ENCODE measurements around the gene CDH23.

CDH23 gene

GRCh38 chr10:71765176-71765904, 368.6 kb downstream of the CDH23 start:
- H3K36me3 ChIP-seq (ENCODE audit: control insufficient read depth in 1 of 2, insufficient read depth in 2 of 2, low read length in 2 of 2): no peaks in the 10 kb centered on the region
- H3K9me3 ChIP-seq (ENCODE audit: insufficient read depth, low read depth, low read length): peaks cover 3% of the 10 kb centered on the region
- no peak overlapping the region for H3K4me3 ChIP-seq (ENCODE audit: low read depth, low read length)
- no peak overlapping the region for H4K8ac ChIP-seq (ENCODE audit: low read depth, low read length)
- H2BK12ac ChIP-seq (ENCODE audit: low read length): peak overlapping the region; percentile 75
- no peak overlapping the region for H3K4me2 ChIP-seq (ENCODE audit: low read length)
- H3K14ac ChIP-seq (ENCODE audit: low read length): peak overlapping the region; percentile 78
- H3K27ac ChIP-seq (ENCODE audit: low read depth, low read length): no peak overlapping the region
- H3K79me2 ChIP-seq (ENCODE audit: control insufficient read depth, insufficient read depth, low read length, poor library complexity): peaks cover 2% of the 10 kb centered on the region
- H2BK120ac ChIP-seq (ENCODE audit: insufficient read depth, low read length, poor library complexity): peak overlapping the region; percentile 80
- peak; percentile 87 to 93 for DNase-seq
- peaks cover 18% of the 10 kb centered on the region for H3K79me1 ChIP-seq (ENCODE audit: low read length)
- peak overlapping the region; percentile 43 for H2AFZ ChIP-seq (ENCODE audit: insufficient read depth, low read length, poor library complexity)
- H3K23ac ChIP-seq (ENCODE audit: low read length): no peak overlapping the region
- H3K27me3 ChIP-seq (ENCODE audit: insufficient read depth, low read length): no peaks in the 10 kb centered on the region
- H3K9ac ChIP-seq (ENCODE audit: low read length): no peak overlapping the region
- H2AK5ac ChIP-seq (ENCODE audit: low read length): peak overlapping the region; percentile 75
- no peak overlapping the region for H2BK5ac ChIP-seq (ENCODE audit: low read depth, low read length, poor library complexity)
- H4K91ac ChIP-seq (ENCODE audit: low read depth, low read length): peak overlapping the region; percentile 25
- no peak overlapping the region for H4K12ac ChIP-seq (ENCODE audit: low read depth, low read length)
- WGBS (ENCODE audit: extremely low coverage, insufficient coverage, insufficient read length): no CpG with 5 or more reads among the region's 8 CpGs
- H3K4ac ChIP-seq (ENCODE audit: low read depth, low read length): no peak overlapping the region
- H3K18ac ChIP-seq (ENCODE audit: low read length): peak overlapping the region; percentile 65
- H3K4me1 ChIP-seq (ENCODE audit: control insufficient read depth in 1 of 2, insufficient read depth in 2 of 2, low read length in 2 of 2): peaks cover 31 to 32% of the 10 kb centered on the region in 2 experiments

GRCh38 chr10:71765906-71766716, 369.4 kb downstream of the CDH23 start:
- Histone ChIP-seq H4K91ac (ENCODE audit: low read depth, low read length) (peak overlapping the region; percentile 25), H2BK5ac (ENCODE audit: low read depth, low read length, poor library complexity) (peak overlapping the region; percentile 9), H2AK5ac (ENCODE audit: low read length) (peak overlapping the region; percentile 85), H3K36me3 (ENCODE audit: control insufficient read depth in 1 of 2, insufficient read depth in 2 of 2, low read length in 2 of 2) (no peaks in the 10 kb centered on the region), H3K79me2 (ENCODE audit: control insufficient read depth, insufficient read depth, low read length, poor library complexity) (peaks cover 2% of the 10 kb centered on the region), H4K12ac (ENCODE audit: low read depth, low read length) (no peak overlapping the region), H2BK12ac (ENCODE audit: low read length) (peak overlapping the region; percentile 75), H2BK120ac (ENCODE audit: insufficient read depth, low read length, poor library complexity) (peak overlapping the region; percentile 80), H3K18ac (ENCODE audit: low read length) (peak overlapping the region; percentile 65), H3K79me1 (ENCODE audit: low read length) (peaks cover 21% of the 10 kb centered on the region), H3K27me3 (ENCODE audit: insufficient read depth, low read length) (no peaks in the 10 kb centered on the region), H3K14ac (ENCODE audit: low read length) (peak overlapping the region; percentile 78), H3K4me3 (ENCODE audit: low read depth, low read length) (no peak overlapping the region), H3K9me3 (ENCODE audit: insufficient read depth, low read depth, low read length) (peaks cover 3% of the 10 kb centered on the region), H3K4me1 (ENCODE audit: control insufficient read depth in 1 of 2, insufficient read depth in 2 of 2, low read length in 2 of 2) (peaks cover 31 to 32% of the 10 kb centered on the region in 2 experiments), H4K8ac (ENCODE audit: low read depth, low read length) (peak overlapping the region; percentile 56), H3K4ac (ENCODE audit: low read depth, low read length) (no peak overlapping the region), H3K9ac (ENCODE audit: low read length) (no peak overlapping the region), H3K4me2 (ENCODE audit: low read length) (no peak overlapping the region), H3K27ac (ENCODE audit: low read depth, low read length) (no peak overlapping the region), H2AFZ (ENCODE audit: insufficient read depth, low read length, poor library complexity) (peak overlapping the region; percentile 43), H3K23ac (ENCODE audit: low read length) (no peak overlapping the region)
- no CpG with 5 or more reads among the region's 22 CpGs for WGBS (ENCODE audit: extremely low coverage, insufficient coverage, insufficient read length)
- DNase-seq: peak; percentile 49 to 77

GRCh38 chr10:71766717-71767419, 370.1 kb downstream of the CDH23 start:
- Histone ChIP-seq H4K91ac (ENCODE audit: low read depth, low read length) (peak overlapping the region; percentile 44), H2BK120ac (ENCODE audit: insufficient read depth, low read length, poor library complexity) (peak overlapping the region; percentile 9), H3K4ac (ENCODE audit: low read depth, low read length) (no peak overlapping the region), H4K12ac (ENCODE audit: low read depth, low read length) (no peak overlapping the region), H3K79me2 (ENCODE audit: control insufficient read depth, insufficient read depth, low read length, poor library complexity) (peaks cover 2% of the 10 kb centered on the region), H3K4me3 (ENCODE audit: low read depth, low read length) (no peak overlapping the region), H3K4me1 (ENCODE audit: control insufficient read depth in 1 of 2, insufficient read depth in 2 of 2, low read length in 2 of 2) (peaks cover 31 to 32% of the 10 kb centered on the region in 2 experiments), H2BK5ac (ENCODE audit: low read depth, low read length, poor library complexity) (peak overlapping the region; percentile 29), H3K79me1 (ENCODE audit: low read length) (peaks cover 21% of the 10 kb centered on the region), H3K9me3 (ENCODE audit: insufficient read depth, low read depth, low read length) (no peaks in the 10 kb centered on the region), H2BK12ac (ENCODE audit: low read length) (peak overlapping the region; percentile 38), H3K18ac (ENCODE audit: low read length) (peak overlapping the region; percentile 18), H3K4me2 (ENCODE audit: low read length) (peak overlapping the region; percentile 22), H3K36me3 (ENCODE audit: control insufficient read depth in 1 of 2, insufficient read depth in 2 of 2, low read length in 2 of 2) (no peaks in the 10 kb centered on the region), H2AK5ac (ENCODE audit: low read length) (no peak overlapping the region), H3K9ac (ENCODE audit: low read length) (no peak overlapping the region), H3K23ac (ENCODE audit: low read length) (no peak overlapping the region), H3K27ac (ENCODE audit: low read depth, low read length) (peak overlapping the region; percentile 22), H4K8ac (ENCODE audit: low read depth, low read length) (no peak overlapping the region), H2AFZ (ENCODE audit: insufficient read depth, low read length, poor library complexity) (no peak overlapping the region), H3K14ac (ENCODE audit: low read length) (peak overlapping the region; percentile 47), H3K27me3 (ENCODE audit: insufficient read depth, low read length) (no peaks in the 10 kb centered on the region)
- no CpG with 5 or more reads among the region's 10 CpGs for WGBS (ENCODE audit: extremely low coverage, insufficient coverage, insufficient read length)
- DNase-seq: peak; percentile 97 to 98

- no peak overlapping the region for H3K4ac ChIP-seq (ENCODE audit: low read depth, low read length)
- peak overlapping the region; percentile 29 for H2BK5ac ChIP-seq (ENCODE audit: low read depth, low read length, poor library complexity)
- no peak overlapping the region for H4K8ac ChIP-seq (ENCODE audit: low read depth, low read length)
- no peaks in the 10 kb centered on the region for H3K9me3 ChIP-seq (ENCODE audit: insufficient read depth, low read depth, low read length)
- H3K4me3 ChIP-seq (ENCODE audit: low read depth, low read length): no peak overlapping the region
- H4K12ac ChIP-seq (ENCODE audit: low read depth, low read length): no peak overlapping the region
- H3K36me3 ChIP-seq (ENCODE audit: control insufficient read depth in 1 of 2, insufficient read depth in 2 of 2, low read length in 2 of 2): no peaks in the 10 kb centered on the region
- peak overlapping the region; percentile 47 for H3K14ac ChIP-seq (ENCODE audit: low read length)
- peak overlapping the region; percentile 5 for H3K4me2 ChIP-seq (ENCODE audit: low read length)
- H3K18ac ChIP-seq (ENCODE audit: low read length): peak overlapping the region; percentile 18
- DNase-seq: peak; percentile 86 to 93
- H2BK12ac ChIP-seq (ENCODE audit: low read length): peak overlapping the region; percentile 38
- no peak overlapping the region for H2AK5ac ChIP-seq (ENCODE audit: low read length)
- peak overlapping the region; percentile 9 for H2BK120ac ChIP-seq (ENCODE audit: insufficient read depth, low read length, poor library complexity)
- WGBS (ENCODE audit: extremely low coverage, insufficient coverage, insufficient read length): no CpG with 5 or more reads among the region's 10 CpGs
- H2AFZ ChIP-seq (ENCODE audit: insufficient read depth, low read length, poor library complexity): peak overlapping the region; percentile 11
- H3K27me3 ChIP-seq (ENCODE audit: insufficient read depth, low read length): no peaks in the 10 kb centered on the region
- peaks cover 28 to 32% of the 10 kb centered on the region in 2 experiments for H3K4me1 ChIP-seq (ENCODE audit: control insufficient read depth in 1 of 2, insufficient read depth in 2 of 2, low read length in 2 of 2)
- H3K79me2 ChIP-seq (ENCODE audit: control insufficient read depth, insufficient read depth, low read length, poor library complexity): peaks cover 2% of the 10 kb centered on the region
- H3K79me1 ChIP-seq (ENCODE audit: low read length): peaks cover 21% of the 10 kb centered on the region
- peak overlapping the region; percentile 35 for H3K27ac ChIP-seq (ENCODE audit: low read depth, low read length)
- H3K9ac ChIP-seq (ENCODE audit: low read length): no peak overlapping the region
- H4K91ac ChIP-seq (ENCODE audit: low read depth, low read length): peak overlapping the region; percentile 44
- H3K23ac ChIP-seq (ENCODE audit: low read length): no peak overlapping the region
Measured at GRCh38 chr10:71767420-71768035, 370.8 kb downstream of the CDH23 start.
